ENCODE results near the gene TXNRD1.
"Not testable (repeated sequence)": the region's sequence is repeated elsewhere in the genome, so short reads cannot be mapped to it uniquely, and the experiment has no call there.

TXNRD1 gene

DNA sequence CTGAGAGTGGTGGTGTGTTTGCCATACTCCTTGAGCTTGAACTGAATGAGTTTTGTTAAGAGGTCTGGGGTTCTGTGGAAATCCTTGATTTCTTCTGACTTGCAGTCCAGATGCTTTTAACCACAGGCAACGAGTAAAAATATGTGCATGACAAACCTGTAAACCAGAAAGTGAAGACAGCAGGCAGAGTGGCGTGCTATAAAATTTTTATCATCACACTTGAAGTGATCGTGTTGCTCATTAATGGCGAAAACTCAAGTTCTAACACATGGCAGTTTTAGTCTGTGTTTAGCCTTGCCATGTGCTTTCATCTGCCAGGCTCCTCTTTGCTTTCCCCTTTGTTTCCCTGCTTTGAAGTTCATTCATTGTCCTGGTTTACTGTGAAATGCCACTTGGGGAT lies 28.0 kb downstream of the TXNRD1 start:
- no peak for DNase-seq

DNA sequence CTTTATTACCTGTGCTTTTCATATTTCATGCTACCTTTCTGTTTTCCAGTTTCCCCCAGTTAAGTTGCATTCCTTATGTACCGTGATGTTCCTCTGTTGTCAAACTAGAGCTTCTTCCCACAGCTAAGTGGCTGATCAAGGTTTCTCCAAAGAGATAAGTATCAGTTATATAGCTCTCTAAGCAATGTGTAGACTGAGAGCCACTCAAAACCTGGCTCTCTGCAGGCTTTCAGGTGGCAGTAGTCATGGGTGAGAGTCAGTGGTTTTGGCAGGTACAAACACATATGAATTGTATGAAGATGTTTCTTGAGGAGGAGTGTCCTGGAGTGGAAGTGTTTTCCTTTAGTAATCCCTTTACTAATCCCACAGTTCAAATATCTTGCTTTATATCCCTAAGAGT lies 28.4 kb downstream of the TXNRD1 start:
- no peak for DNase-seq

- no peak for DNase-seq
Measured at GRCh38 chr12:104247698-104248097, 32.1 kb downstream of the TXNRD1 start.

- no peak for DNase-seq
Measured at GRCh38 chr12:104248444-104248843, 32.9 kb downstream of the TXNRD1 start.

GRCh38 chr12:104249017-104249416 lies 33.4 kb downstream of the TXNRD1 start:
- DNase-seq = no peak

GRCh38 chr12:104249898-104250297 lies 34.3 kb downstream of the TXNRD1 start:
- DNase-seq = no peak

GRCh38 chr12:104250366-104251125 lies 35.0 kb downstream of the TXNRD1 start:
- DNase-seq = no peak

DNA sequence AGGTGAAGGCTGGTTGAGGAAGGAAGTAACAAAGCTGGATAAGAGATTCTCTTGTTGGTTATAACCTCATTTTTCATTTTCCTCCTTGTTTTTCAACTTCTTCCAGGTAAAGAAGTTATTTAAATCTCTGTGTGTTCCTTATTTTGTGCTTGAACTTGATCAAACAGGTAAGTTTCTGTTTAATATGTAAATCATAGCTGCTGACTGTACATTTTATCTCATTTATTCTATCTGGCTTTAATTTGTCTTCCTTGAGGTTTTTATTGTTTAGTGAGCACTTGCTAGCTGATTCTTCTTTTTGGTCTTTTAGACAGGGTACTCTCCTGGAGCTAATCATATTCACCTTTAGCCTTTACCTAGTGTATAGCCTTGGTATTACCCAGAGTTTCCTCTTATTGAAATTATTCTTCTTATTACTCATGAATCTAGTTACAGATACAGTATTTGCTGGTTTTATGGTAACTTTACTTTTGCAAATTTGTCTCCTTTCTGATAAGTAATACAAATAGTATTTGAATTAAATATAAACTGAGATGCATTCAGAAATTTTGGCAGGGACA lies 42.4 kb downstream of the TXNRD1 start:
- no peak for DNase-seq

DNA sequence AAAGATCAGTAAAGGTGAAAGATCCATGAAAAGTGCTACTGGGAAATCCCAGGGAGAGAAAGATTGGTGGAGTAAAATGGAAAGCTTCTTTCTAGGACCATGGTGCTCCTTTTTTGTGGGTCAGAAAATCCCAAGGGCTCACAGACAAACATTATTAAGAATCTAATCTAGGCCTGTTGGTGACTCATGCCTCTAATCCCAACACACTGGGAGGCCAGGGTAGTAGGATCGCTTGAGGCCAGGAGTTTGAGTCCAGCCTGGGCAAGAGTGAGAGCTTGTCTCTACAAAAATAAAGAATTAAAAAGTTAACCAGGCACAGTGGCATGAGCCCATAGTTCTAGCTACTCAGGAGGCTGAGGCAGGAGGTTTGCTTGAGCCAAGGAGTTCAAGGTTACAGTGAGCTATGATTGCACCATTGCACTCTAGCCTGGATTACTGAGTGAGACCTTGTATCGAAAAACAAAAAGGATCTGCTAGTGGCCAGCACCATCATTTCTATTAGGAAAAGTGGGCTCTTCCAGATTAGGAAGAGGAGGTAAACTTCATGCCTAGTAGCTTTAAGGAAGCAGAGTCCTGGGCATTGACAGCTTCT lies 43.0 kb downstream of the TXNRD1 start:
- no peak for DNase-seq

DNA sequence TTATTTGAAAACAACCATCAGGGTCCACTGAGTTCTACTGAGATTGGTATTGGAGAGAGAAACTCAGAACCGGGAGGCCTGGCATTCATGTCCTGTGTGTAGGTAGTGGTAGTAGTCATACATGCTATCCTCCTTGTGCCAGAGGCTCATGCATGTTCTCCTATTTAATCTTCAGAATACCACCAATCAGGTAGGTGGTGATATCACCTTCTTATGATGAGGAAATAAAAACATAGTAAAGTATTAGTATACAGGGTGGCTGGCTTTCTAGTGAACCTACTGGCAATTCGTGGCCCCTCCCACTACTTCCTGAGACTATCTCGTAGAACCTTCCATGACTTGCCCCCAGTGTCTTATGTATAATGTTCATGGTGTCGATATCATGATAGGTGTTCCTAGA lies 47.4 kb downstream of the TXNRD1 start:
- no peak for DNase-seq

DNA sequence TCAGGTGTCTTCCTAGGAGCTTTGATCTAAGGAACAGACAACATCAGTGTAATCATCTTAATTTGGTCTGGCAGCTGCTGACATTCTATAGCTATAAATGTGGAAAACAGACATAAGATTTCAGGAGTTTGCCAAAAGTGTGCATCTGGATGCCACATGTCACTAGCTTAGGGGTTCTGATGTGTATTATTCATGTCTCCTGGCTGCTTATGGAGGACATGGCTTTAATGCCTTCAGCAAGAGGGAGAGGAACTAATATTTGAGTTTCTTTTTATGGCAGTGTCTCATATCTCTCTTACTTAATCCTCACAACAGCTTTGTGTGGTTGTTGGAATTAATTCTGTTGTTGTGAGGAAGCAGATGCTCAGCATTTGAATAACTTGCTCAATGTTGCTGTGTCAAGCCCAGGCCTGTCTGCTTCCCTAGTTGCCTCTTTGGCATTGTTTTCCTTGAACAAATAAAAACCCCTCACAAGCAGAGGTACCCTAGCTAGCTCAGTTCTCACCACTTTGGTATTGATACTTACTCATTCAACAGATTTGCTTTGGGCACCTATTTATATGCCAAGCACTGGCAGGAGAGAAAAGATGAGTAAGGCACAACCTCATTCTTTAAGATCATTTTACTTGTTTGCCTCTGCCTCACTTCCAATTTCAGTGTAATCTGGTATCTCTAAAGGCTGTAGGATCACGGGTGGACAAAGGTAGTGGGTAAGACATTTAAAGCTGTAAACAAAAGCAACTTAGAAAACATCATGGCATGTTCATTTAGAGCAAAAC lies 48.2 kb downstream of the TXNRD1 start:
- DNase-seq = no peak

GRCh38 chr12:104265436-104265835 lies 49.9 kb downstream of the TXNRD1 start:
- DNase-seq = not testable (repeated sequence)

- DNase-seq = no peak
Measured at GRCh38 chr12:104272938-104273337, 57.4 kb downstream of the TXNRD1 start.

DNA sequence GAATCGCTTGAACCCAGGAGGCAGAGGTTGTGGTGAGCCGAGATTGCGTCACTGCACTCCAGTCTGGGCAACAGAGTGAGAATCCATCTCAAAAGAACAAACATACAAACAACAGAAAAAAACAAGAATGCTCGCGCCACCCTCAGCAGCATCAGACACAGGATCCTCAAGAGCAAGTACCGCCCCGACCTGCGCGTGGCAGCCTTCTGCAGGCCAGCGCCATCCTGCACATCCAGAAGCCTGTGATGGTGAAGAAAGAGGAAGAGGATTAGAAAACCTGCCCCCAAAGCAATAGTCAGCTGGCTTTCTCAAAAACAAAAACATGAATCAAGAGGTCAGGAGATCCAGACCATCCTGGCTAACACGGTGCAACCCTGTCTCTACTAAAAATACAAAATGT lies 57.9 kb downstream of the TXNRD1 start:
- no peak for DNase-seq

DNA sequence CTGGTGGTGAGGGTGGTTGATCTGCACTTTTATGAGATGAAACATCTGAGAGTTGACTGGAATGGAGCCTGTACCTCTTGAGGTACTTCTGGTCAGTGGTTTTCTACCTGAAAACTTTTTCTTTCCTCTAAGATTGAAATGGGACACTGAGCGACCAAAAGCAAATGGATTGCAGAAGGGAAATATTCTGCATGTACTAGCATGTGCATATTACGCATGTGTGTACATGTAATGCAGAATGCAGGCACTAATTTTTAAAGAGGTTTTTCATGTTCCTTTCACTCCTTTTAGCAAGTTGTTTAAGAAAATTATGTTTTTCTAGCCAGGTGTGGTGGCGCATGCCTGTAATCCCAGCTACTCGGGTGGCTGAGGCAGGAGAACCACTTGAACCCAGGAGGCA lies 59.2 kb downstream of the TXNRD1 start:
- DNase-seq = no peak

- DNase-seq = no peak
Measured at GRCh38 chr12:104275689-104276088, 60.1 kb downstream of the TXNRD1 start.

DNA sequence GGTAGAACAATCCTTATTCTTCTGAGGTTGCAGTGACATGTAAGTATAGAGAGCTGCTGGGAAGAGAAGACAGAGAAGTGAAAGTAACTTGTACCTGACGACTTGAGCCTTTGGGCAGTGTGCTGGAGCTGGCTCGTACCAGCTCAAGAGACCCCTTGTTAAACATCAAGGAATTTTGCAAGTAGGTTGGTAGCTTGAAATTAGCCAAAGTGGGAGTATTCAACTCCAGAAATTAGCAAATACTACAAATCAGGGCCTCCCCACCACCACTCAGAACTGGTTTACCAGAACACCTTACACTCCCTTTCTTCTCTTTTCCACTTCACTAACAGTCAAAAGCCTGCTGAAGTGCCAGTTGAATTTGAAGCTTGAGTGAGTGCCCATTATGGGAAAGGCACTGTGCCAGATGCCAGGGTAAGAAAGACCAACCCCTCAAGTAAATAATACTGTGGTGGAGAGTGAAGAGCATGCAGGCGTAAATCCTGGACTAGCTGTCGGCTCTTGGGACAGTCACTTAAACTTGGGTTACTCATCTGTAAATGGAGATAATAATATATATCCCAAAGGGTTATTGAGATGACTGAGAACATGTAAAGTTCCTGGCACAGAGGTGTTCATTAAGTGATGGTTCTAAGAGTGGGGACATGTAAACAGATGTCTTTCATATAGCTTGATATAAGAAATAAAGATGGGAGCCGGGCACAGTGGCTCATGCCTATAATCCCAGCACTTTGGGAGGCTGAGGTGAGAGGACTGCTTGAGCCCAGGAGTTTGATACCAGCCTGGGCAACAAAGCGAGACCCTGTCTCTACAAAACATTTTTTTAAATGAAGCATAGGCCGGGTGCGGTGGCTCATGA lies 60.9 kb downstream of the TXNRD1 start:
- DNase-seq = no peak

DNA sequence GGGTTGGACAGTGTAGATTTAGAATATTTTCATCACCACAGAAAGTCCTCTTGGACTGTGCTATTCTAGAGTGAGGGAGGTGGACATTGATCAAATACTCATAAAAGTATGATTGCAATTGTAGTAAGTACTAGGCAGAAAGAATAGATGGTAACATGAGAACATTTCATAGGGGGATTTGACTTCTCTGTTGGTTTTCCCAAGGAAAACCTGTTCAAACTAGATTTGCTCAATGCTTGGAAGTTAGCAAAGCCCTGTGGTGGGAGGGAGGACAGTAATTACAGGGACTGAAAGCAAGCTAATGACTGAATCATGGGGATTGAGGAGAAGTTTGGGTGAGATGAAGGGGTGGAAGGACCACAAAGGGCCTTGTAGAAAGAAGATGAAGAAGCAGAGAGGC lies 63.6 kb downstream of the TXNRD1 start:
- no peak for DNase-seq

DNA sequence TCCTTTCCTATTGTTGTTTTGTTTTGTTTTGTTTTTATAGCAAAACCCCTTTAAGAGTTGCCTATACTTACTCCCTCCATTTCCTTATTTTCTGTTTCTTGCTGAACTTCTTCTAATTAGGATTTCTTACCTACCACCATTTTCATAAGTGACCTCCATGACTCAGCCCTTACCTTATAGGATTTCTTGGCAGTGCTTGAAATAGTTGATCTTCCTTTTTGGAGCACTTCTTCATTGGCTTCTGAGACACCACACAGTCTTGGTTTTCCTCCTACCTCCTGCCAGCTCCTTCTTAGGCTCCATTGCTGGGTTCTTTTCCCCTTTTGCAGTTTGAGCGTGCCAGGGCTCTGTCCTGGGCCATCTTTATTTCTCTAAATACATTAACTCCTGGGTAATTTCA lies 64.5 kb downstream of the TXNRD1 start:
- DNase-seq = no peak

DNA sequence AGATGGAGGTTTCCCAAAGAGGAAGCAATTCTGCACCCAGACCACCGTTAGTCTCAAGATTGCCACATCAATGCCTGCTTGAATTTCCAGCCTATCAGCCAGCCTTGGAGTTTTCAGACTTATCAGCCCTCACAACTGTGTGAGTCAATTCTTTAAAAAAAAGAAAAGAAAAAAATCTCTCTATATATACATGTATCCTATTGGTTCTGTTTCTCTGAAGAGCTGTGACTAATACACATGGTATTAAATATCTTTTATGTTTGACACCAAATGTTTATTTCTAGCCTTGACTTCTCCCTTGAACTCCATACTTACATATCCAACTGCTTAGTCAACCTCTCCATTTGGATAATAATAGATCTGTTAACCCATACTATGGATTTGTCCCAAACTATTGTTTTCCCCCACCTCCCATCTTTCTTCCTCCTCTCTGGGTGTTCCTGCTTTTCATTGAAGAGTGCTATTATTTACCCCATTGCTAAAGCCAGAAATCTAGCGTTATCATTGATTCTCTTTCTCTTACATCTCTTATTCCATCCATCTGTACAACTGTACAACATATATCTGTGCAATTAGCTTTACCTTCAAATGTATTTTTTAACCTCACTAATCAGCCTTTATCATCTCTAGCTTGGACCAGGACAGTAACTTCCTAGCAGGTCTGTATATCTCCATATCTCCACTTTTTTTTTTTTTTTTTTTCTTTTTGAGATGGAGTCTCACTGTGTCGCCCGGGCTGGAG lies 65.3 kb downstream of the TXNRD1 start:
- DNase-seq = no peak

- no peak for DNase-seq
Measured at GRCh38 chr12:104281636-104282035, 66.1 kb downstream of the TXNRD1 start.

GRCh38 chr12:104282109-104282508 lies 66.5 kb downstream of the TXNRD1 start:
- DNase-seq = no peak

Data from right forelimb (tissue), 1 donor.